ENCODE results near the gene ZNF536.

- TF ChIP-seq CTCF (IDR thresholded peaks at IDR 0.05), result no peak
- no peak for TF ChIP-seq POLR2A (IDR thresholded peaks at IDR 0.05)
- no peak for TF ChIP-seq EP300 (IDR thresholded peaks at IDR 0.05)
- TF ChIP-seq POLR2AphosphoS5 (IDR thresholded peaks at IDR 0.05), result no peak
These were observed 31.2 kb upstream of the ZNF536 start for GRCh38 chr19:30340771-30341561.
